SK-N-SH (cell line): ENCODE measurements around the gene ZSWIM1. TPM values are rescaled to one million over a fixed set of nuclear protein-coding genes. Genes with fewer than 3 reads are reported as not detected.
A peak's percentile ranks its signal among the peaks of the same experiment; 100 is the strongest.

Experiments
- CTCF ChIA-PET: fragments of 300-600, 350-600 bp; formaldehyde crosslinking; extraction: SDS; loops from one replicate; lab custom pipeline; 2021; lab: Yijun Ruan, JAX
- POLR2A ChIA-PET: fragments of 350-600 bp; sonication (Branson Sonifier 250); formaldehyde crosslinking; extraction: SDS; loops from one replicate; lab custom pipeline; 2020; ENCODE audit warnings: antibody characterized with exemption, inconsistent platforms; lab: Yijun Ruan, JAX
- DNase-seq: peaks from one replicate; pipeline ENCODE4 v3.0.0; 2012
- H2AFZ ChIP-seq: fragments of 200-600 bp; sonication (generic); 2 replicates; pipeline ENCODE4 v1.8.1; 2016; ENCODE audit warnings: antibody characterized with exemption, mild to moderate bottlenecking, low read depth
- H3F3A ChIP-seq: fragments of 200-600 bp; sonication (generic); replicated peaks from 2 replicates; pipeline ENCODE3; 2016; ENCODE audit warnings: antibody characterized with exemption, mild to moderate bottlenecking; ENCODE audit not compliant: insufficient read depth
- H3K27ac ChIP-seq, 2 experiments: fragments of 200-500 bp in 1 of 2; fragments of 200-600 bp in 1 of 2; sonication (Bioruptor generic) in 1 of 2; sonication (generic), shearing (Covaris generic) in 1 of 2; 2 replicates each; pipeline versions ENCODE4 v1.5.1 to v1.6.1; 2014 to 2016; ENCODE audit warnings: low read depth in 2 of 2, inconsistent platforms in 1 of 2, low read length in 1 of 2, mild to moderate bottlenecking in 1 of 2, mixed read lengths in 1 of 2
- H3K27me3 ChIP-seq: fragments of 200-600 bp; sonication (generic), shearing (Covaris generic); 2 replicates; pipeline ENCODE4 v1.6.1; 2016; ENCODE audit warnings: mixed run types; ENCODE audit not compliant: insufficient read depth
- H3K36me3 ChIP-seq, 2 experiments: fragments of 200-500 bp in 1 of 2; fragments of 200-600 bp in 1 of 2; sonication (Bioruptor generic) in 1 of 2; sonication (generic) in 1 of 2; replicated peaks in 1 of 2; 2 replicates each; pipeline versions ENCODE3 to v1.5.1; 2014 to 2016; ENCODE audit warnings: low read length in 1 of 2, mild to moderate bottlenecking in 1 of 2; ENCODE audit not compliant: insufficient read depth in 2 of 2, control insufficient read depth in 1 of 2
- H3K4me1 ChIP-seq, 2 experiments: fragments of 200-500 bp in 1 of 2; fragments of 200-600 bp in 1 of 2; sonication (Bioruptor generic) in 1 of 2; sonication (generic), shearing (Covaris generic) in 1 of 2; 2 replicates each; pipeline versions ENCODE4 v1.5.1 to v1.6.1; 2014 to 2016; ENCODE audit warnings: low read depth in 1 of 2, low read length in 1 of 2, mixed run types in 1 of 2; ENCODE audit not compliant: insufficient read depth in 2 of 2, control insufficient read depth in 1 of 2
- H3K4me2 ChIP-seq: fragments of 200-600 bp; sonication (generic), shearing (Covaris generic); 2 replicates; pipeline ENCODE4 v1.6.1; 2017; ENCODE audit warnings: mixed run types
- H3K4me3 ChIP-seq, 2 experiments: fragments of 200-500 bp in 1 of 2; fragments of 200-600 bp in 1 of 2; sonication (Bioruptor generic) in 1 of 2; sonication (generic), shearing (Covaris generic) in 1 of 2; 2 replicates each; pipeline versions ENCODE4 v1.5.1 to v1.8.1; 2014 to 2016; ENCODE audit warnings: low read depth in 2 of 2, inconsistent platforms in 1 of 2, low read length in 1 of 2, mild to moderate bottlenecking in 1 of 2, mixed read lengths in 1 of 2, moderate library complexity in 1 of 2
- H3K79me2 ChIP-seq: fragments of 200-600 bp; sonication (generic); 2 replicates; pipeline ENCODE4 v1.8.1; 2017; ENCODE audit warnings: mild to moderate bottlenecking; ENCODE audit not compliant: insufficient read depth
- H3K9ac ChIP-seq: fragments of 200-600 bp; sonication (generic); 2 replicates; pipeline ENCODE4 v1.6.1; 2017; ENCODE audit warnings: mixed run types
- H3K9me2 ChIP-seq: fragments of 200-600 bp; sonication (generic); 2 replicates; pipeline ENCODE4 v1.6.1; 2017; ENCODE audit warnings: mixed run types
- H3K9me3 ChIP-seq: fragments of 200-600 bp; sonication (generic); 2 replicates; pipeline ENCODE4 v1.6.1; 2017; ENCODE audit warnings: mixed run types, mild to moderate bottlenecking, moderate library complexity
- H4K20me1 ChIP-seq: fragments of 200-600 bp; sonication (generic); 2 replicates; pipeline ENCODE4 v1.6.1; 2017; ENCODE audit warnings: mild to moderate bottlenecking, mixed run types; ENCODE audit not compliant: insufficient read depth
- CHD2 ChIP-seq: fragments of 150-350 bp; IDR thresholded peaks from 2 replicates; pipeline ENCODE4 v1.6.1; 2018; ENCODE audit warnings: low read length; ENCODE audit not compliant: partially characterized antibody
- MXI1 ChIP-seq: IDR thresholded peaks from 2 replicates; pipeline ENCODE4 v1.6.1; 2012; ENCODE audit warnings: mild to moderate bottlenecking, low read depth, low read length, improper control_type of control experiment
- POLR2AphosphoS5 ChIP-seq: IDR thresholded peaks from 2 replicates; pipeline ENCODE4 v1.6.1; 2012; ENCODE audit warnings: low read depth, low read length
- REST ChIP-seq: IDR thresholded peaks from 2 replicates; pipeline ENCODE4 v1.6.1; 2012; ENCODE audit warnings: mild to moderate bottlenecking, low read depth, low read length, moderate library complexity
- RFX5 ChIP-seq: IDR thresholded peaks from 2 replicates; pipeline ENCODE4 v1.6.1; 2012; ENCODE audit warnings: mild to moderate bottlenecking, improper control_type of control experiment, low read length
- SIN3A ChIP-seq: IDR thresholded peaks from 2 replicates; pipeline ENCODE4 v1.6.1; 2012; ENCODE audit warnings: low read depth, mild to moderate bottlenecking, low read length, moderate library complexity, borderline replicate concordance
- SMC3 ChIP-seq: IDR thresholded peaks from 2 replicates; pipeline ENCODE4 v1.6.1; 2012; ENCODE audit warnings: low read depth, low read length, improper control_type of control experiment
- USF1 ChIP-seq: IDR thresholded peaks from 2 replicates; pipeline ENCODE4 v1.4.0; 2012; ENCODE audit warnings: low read depth, borderline replicate concordance
- ZBTB33 ChIP-seq: IDR thresholded peaks from 2 replicates; pipeline ENCODE4 v1.4.0; 2012; ENCODE audit warnings: low read depth, borderline replicate concordance
- WGBS: methylation state at CpG from one replicate; pipeline ENCODE4 v1.1.6; 2017; ENCODE audit warnings: low lambda C conversion rate; 5-methylcytosine and 5-hydroxymethylcytosine counted together
- polyA plus RNA-seq, 3 experiments: library from polyadenylated mRNA; depleted of rRNA; stranded (reverse); fragments of >200 nt; gene quantifications; 2 replicates each; pipeline ENCODE4 v1.2.3, GENCODE V29; 2012
- TF ChIP-seq, protein P1 (sequence below): IDR thresholded peaks from 2 replicates; pipeline ENCODE4; 2012

The ZSWIM1 gene
- polyA plus RNA-seq, 1 of the 3 experiments (the other 2 are of a cell fraction), result 1.8 TPM

GRCh38 chr20:45911486-45912343 is 30.7 kb downstream of the ZSWIM1 start, which contains the start of gene PLTP:
Gene PLTP, minus strand, starts transcription at chr20:45912155. Its CDS starts 703 bp downstream, at chr20:45911452.
- peak within 1 kb of the TSS; percentile 81 to 91 for H3K27ac ChIP-seq
- peaks cover 7 to 8% of the 10 kb centered on the region in 2 experiments; a peak in 1 of 4 replicates for H3K4me1 ChIP-seq
- peak within 1 kb of the TSS; percentile 84 for H3K9ac ChIP-seq
- no peaks in the 10 kb centered on the region for H3K9me3 ChIP-seq
- peak within 1 kb of the TSS; percentile 95 for H2AFZ ChIP-seq
- H3K79me2 ChIP-seq, result peaks cover 10% of the 10 kb centered on the region
- H3K9me2 ChIP-seq, result no peaks in the 10 kb centered on the region
- H4K20me1 ChIP-seq, result no peaks in the 10 kb centered on the region; the same call in 1 of the 2 replicates
- WGBS, result 9% methylated on average over 24 of the region's 58 CpGs
- ChIA-PET POLR2A (interaction anchor here (0.5 to 3.2 kb wide), 7 partner anchors 8 to 30 kb away, joined by 3 to 46 read pairs (median 5); partner anchors contain the start of genes CTSA, NEURL2 and PCIF1), CTCF (interaction anchor here (1.1 kb wide), 1 partner anchor 21 kb away, joined by 4 read pairs; no protein-coding TSS in a partner anchor)
- DNase-seq, result peak; percentile 89
- H3K36me3 ChIP-seq, result peaks cover 6 to 14% of the 10 kb centered on the region in 2 experiments
- H3K27me3 ChIP-seq, result no peaks in the 10 kb centered on the region
- no peak for TF ChIP-seq SMC3
- TF ChIP-seq MXI1, result peak; percentile 86
- peak; percentile 30 for TF ChIP-seq CHD2
- TF ChIP-seq REST, result no peak
- peak; percentile 10; the same call in 1 of the 2 replicates for TF ChIP-seq ZBTB33
- TF ChIP-seq USF1, result peak; percentile 87
- no peak for TF ChIP-seq RFX5
- TF ChIP-seq POLR2AphosphoS5, result peak; percentile 89
- TF ChIP-seq, protein P1, sequence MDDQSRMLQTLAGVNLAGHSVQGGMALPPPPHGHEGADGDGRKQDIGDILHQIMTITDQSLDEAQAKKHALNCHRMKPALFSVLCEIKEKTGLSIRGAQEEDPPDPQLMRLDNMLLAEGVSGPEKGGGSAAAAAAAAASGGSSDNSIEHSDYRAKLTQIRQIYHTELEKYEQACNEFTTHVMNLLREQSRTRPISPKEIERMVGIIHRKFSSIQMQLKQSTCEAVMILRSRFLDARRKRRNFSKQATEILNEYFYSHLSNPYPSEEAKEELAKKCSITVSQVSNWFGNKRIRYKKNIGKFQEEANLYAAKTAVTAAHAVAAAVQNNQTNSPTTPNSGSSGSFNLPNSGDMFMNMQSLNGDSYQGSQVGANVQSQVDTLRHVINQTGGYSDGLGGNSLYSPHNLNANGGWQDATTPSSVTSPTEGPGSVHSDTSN, result 0 out of 2 replicates have a peak, but pooled peaks have one; percentile 3
- peak; percentile 31; the same call in 1 of the 2 replicates for TF ChIP-seq SIN3A
- peak within 1 kb of the TSS; percentile 60 to 72 for H3K4me3 ChIP-seq
- H3F3A ChIP-seq, result peaks cover 6% of the 10 kb centered on the region
- H3K4me2 ChIP-seq, result peak within 1 kb of the TSS; percentile 99
